H1 (cell line): Measurements from ENCODE around the gene SAE1. TPM values are rescaled to one million over a fixed set of nuclear protein-coding genes. Genes with fewer than 3 reads are reported as not detected.

ENCODE experiments used
- CTCF ChIA-PET: fragments of 300-600 bp; sonication (Branson Sonifier 250); formaldehyde crosslinking; loops from one replicate; lab custom pipeline; 2021; ENCODE audit not compliant: partially characterized antibody; lab: Charles Lee
- POLR2A ChIA-PET: fragments of 300-600 bp; sonication (Branson Sonifier 250); formaldehyde crosslinking; loops from one replicate; lab custom pipeline; 2021; ENCODE audit warnings: inconsistent platforms; ENCODE audit not compliant: partially characterized antibody; lab: Charles Lee
- DNase-seq, 2 experiments: peaks; one replicate each; pipeline versions ENCODE4 v3.0.0 to v3.0.0-alpha.2; 2010 to 2022; ENCODE audit warnings: low spot score in 2 of 2, low read depth in 1 of 2, mixed read lengths in 1 of 2
- FAIRE-seq: peaks from 2 replicates; lab custom pipeline; 2011; peaks lifted over from hg19 to GRCh38; lab: Jason Lieb, UNC
- H2AFZ ChIP-seq: 2 replicates; pipeline ENCODE4 v1.8.1; 2012; ENCODE audit warnings: low read length, inconsistent platforms
- H2AK5ac ChIP-seq: 2 replicates; pipeline ENCODE4 v1.6.1; 2013; ENCODE audit warnings: low read depth, low read length
- H2BK120ac ChIP-seq: replicated peaks from 2 replicates; pipeline ENCODE3; 2013; ENCODE audit warnings: low read depth, low read length, inconsistent platforms
- H2BK12ac ChIP-seq: 2 replicates; pipeline ENCODE4 v1.6.1; 2013; ENCODE audit warnings: low read depth, low read length
- H2BK15ac ChIP-seq: 2 replicates; pipeline ENCODE4 v1.6.1; 2013; ENCODE audit warnings: low read length
- H2BK20ac ChIP-seq: 2 replicates; pipeline ENCODE4 v1.6.1; 2013; ENCODE audit warnings: low read length
- H2BK5ac ChIP-seq: 2 replicates; pipeline ENCODE4 v1.6.1; 2013; ENCODE audit warnings: low read depth, low read length
- H3K14ac ChIP-seq: 2 replicates; pipeline ENCODE4 v1.6.1; 2013; ENCODE audit warnings: inconsistent platforms; ENCODE audit not compliant: insufficient read length
- H3K18ac ChIP-seq: 2 replicates; pipeline ENCODE4 v1.6.1; 2013; ENCODE audit warnings: low read length; ENCODE audit errors: extremely low read depth
- H3K23ac ChIP-seq: 2 replicates; pipeline ENCODE4 v1.6.1; 2013; ENCODE audit warnings: inconsistent platforms; ENCODE audit not compliant: insufficient read length
- H3K23me2 ChIP-seq: 2 replicates; pipeline ENCODE4 v1.6.1; 2013; ENCODE audit warnings: low read depth, low read length
- H3K27ac ChIP-seq: 2 replicates; pipeline ENCODE4 v1.6.1; 2011; ENCODE audit warnings: low read depth, low read length, inconsistent platforms
- H3K27me3 ChIP-seq, 4 experiments: replicated peaks in 1 of 4; 1 replicate in 1 of 4; 2 replicates in 3 of 4; pipeline versions ENCODE4 v1.6.1 to v1.8.1; 2011 to 2013; ENCODE audit warnings: low read length in 3 of 4, mild to moderate bottlenecking in 3 of 4, inconsistent platforms in 2 of 4, mixed read lengths in 2 of 4, moderate library complexity in 1 of 4; ENCODE audit not compliant: control insufficient read depth in 3 of 4, insufficient read depth in 3 of 4; ENCODE audit errors: extremely low read depth in 1 of 4
- H3K36me3 ChIP-seq, 4 experiments: 2 replicates each; pipeline versions ENCODE4 v1.6.1 to v1.8.1; 2011 to 2013; ENCODE audit warnings: mild to moderate bottlenecking in 4 of 4, low read length in 3 of 4, moderate library complexity in 2 of 4, control low read depth in 1 of 4, inconsistent platforms in 1 of 4; ENCODE audit not compliant: insufficient read depth in 4 of 4, control insufficient read depth in 2 of 4
- H3K4ac ChIP-seq: replicated peaks from 2 replicates; pipeline ENCODE3; 2013; ENCODE audit warnings: low read length, low read depth, mixed read lengths, inconsistent platforms; ENCODE audit not compliant: insufficient read length
- H3K4me1 ChIP-seq, 4 experiments: replicated peaks in 1 of 4; 1 replicate in 1 of 4; 2 replicates in 3 of 4; pipeline versions ENCODE4 v1.6.1 to v1.8.1; 2011 to 2013; ENCODE audit warnings: low read length in 3 of 4, inconsistent platforms in 2 of 4, mixed read lengths in 1 of 4; ENCODE audit not compliant: insufficient read depth in 4 of 4, control insufficient read depth in 3 of 4
- H3K4me2 ChIP-seq, 2 experiments: 2 replicates each; pipeline versions ENCODE4 v1.6.1 to v1.8.1; 2011 to 2013; ENCODE audit warnings: low read depth in 2 of 2, low read length in 2 of 2, control low read depth in 1 of 2, inconsistent platforms in 1 of 2, mild to moderate bottlenecking in 1 of 2; ENCODE audit not compliant: insufficient read depth in 1 of 2
- H3K4me3 ChIP-seq, 4 experiments: fragments of 200-600, 300-600 bp in 1 of 4; sonication (generic), shearing (Covaris generic), sonication (Bioruptor Twin) in 1 of 4; 2 replicates each; pipeline versions ENCODE4 v1.5.1 to v1.8.1; 2011 to 2016; ENCODE audit warnings: low read length in 4 of 4, low read depth in 3 of 4, control low read depth in 2 of 4, inconsistent platforms in 2 of 4, mild to moderate bottlenecking in 2 of 4, mixed read lengths in 1 of 4, moderate library complexity in 1 of 4; ENCODE audit not compliant: insufficient read depth in 2 of 4; ENCODE audit errors: extremely low read depth in 1 of 4
- H3K56ac ChIP-seq: replicated peaks from 2 replicates; pipeline ENCODE3; 2013; ENCODE audit warnings: low read depth, mild to moderate bottlenecking, mixed read lengths, low read length, inconsistent platforms; ENCODE audit not compliant: insufficient read length
- H3K79me1 ChIP-seq: 2 replicates; pipeline ENCODE4 v1.6.1; 2013; ENCODE audit warnings: low read depth, low read length, control low read depth
- H3K79me2 ChIP-seq, 2 experiments: 2 replicates each; pipeline versions ENCODE4 v1.6.1 to v1.8.1; 2012 to 2013; ENCODE audit warnings: low read length in 2 of 2, mild to moderate bottlenecking in 2 of 2, inconsistent platforms in 1 of 2; ENCODE audit not compliant: insufficient read depth in 2 of 2, control insufficient read depth in 1 of 2
- H3K9ac ChIP-seq, 4 experiments: replicated peaks in 1 of 4; 1 replicate in 1 of 4; 2 replicates in 3 of 4; pipeline versions ENCODE4 v1.6.1 to v1.8.1; 2011 to 2013; ENCODE audit warnings: low read depth in 3 of 4, low read length in 3 of 4, control low read depth in 2 of 4, mild to moderate bottlenecking in 2 of 4, moderate library complexity in 2 of 4, inconsistent platforms in 1 of 4; ENCODE audit errors: extremely low read depth in 1 of 4
- H3K9me3 ChIP-seq, 2 experiments: 2 replicates each; pipeline versions ENCODE4 v1.6.1 to v1.8.1; 2012 to 2013; ENCODE audit warnings: mild to moderate bottlenecking in 2 of 2, moderate library complexity in 2 of 2, control low read depth in 1 of 2, inconsistent platforms in 1 of 2, low read depth in 1 of 2, low read length in 1 of 2, mixed read lengths in 1 of 2; ENCODE audit not compliant: insufficient read depth in 2 of 2
- H4K20me1 ChIP-seq, 2 experiments: replicated peaks in 1 of 2; 2 replicates each; pipeline versions ENCODE3 to v1.8.1; 2011 to 2013; ENCODE audit warnings: inconsistent platforms in 2 of 2, low read length in 2 of 2, mild to moderate bottlenecking in 1 of 2; ENCODE audit not compliant: insufficient read depth in 2 of 2, control insufficient read depth in 1 of 2
- H4K5ac ChIP-seq: 2 replicates; pipeline ENCODE4 v1.6.1; 2013; ENCODE audit warnings: low read length, low read depth, mixed read lengths, inconsistent platforms; ENCODE audit not compliant: insufficient read length
- H4K8ac ChIP-seq: 2 replicates; pipeline ENCODE4 v1.8.0; 2013; ENCODE audit warnings: mild to moderate bottlenecking, moderate library complexity, low read length, inconsistent platforms; ENCODE audit not compliant: insufficient read depth; ENCODE audit errors: extremely low read depth
- H4K91ac ChIP-seq: replicated peaks from 2 replicates; pipeline ENCODE3; 2013; ENCODE audit warnings: low read length, mixed read lengths, inconsistent platforms; ENCODE audit not compliant: insufficient read length
- KDM4A ChIP-seq: IDR thresholded peaks from one replicate; pipeline ENCODE4 v1.7.1; 2012; ENCODE audit warnings: low read depth, mild to moderate bottlenecking, moderate library complexity, low read length, inconsistent platforms; ENCODE audit not compliant: severe bottlenecking
- SRF ChIP-seq: IDR thresholded peaks from 2 replicates; pipeline ENCODE4 v1.6.1; 2011; ENCODE audit warnings: mild to moderate bottlenecking, low read depth, low read length, moderate library complexity
- TAF7 ChIP-seq: optimal IDR thresholded peaks from 2 replicates; pipeline ENCODE3; 2011; ENCODE audit warnings: low read depth, mild to moderate bottlenecking, inconsistent platforms, low read length, moderate library complexity, borderline replicate concordance
- WGBS, 2 experiments: shearing (Covaris generic) in 1 of 2; methylation state at CpG; one replicate each; pipeline versions ENCODE4 v1.1.6 to v1.1.7; 2013 to 2015; ENCODE audit warnings: low lambda C conversion rate in 2 of 2, mixed read lengths in 2 of 2, inconsistent platforms in 1 of 2, low coverage in 1 of 2, missing lambda C conversion rate in 1 of 2; ENCODE audit not compliant: insufficient replicate concordance in 2 of 2, insufficient coverage in 1 of 2, insufficient read length in 1 of 2; ENCODE audit errors: extremely low coverage in 1 of 2, missing lambda C conversion rate in 1 of 2; 5-methylcytosine and 5-hydroxymethylcytosine counted together
- polyA plus RNA-seq, 7 experiments: library from polyadenylated mRNA; depleted of rRNA in 3 of 7; stranded (reverse) in 5 of 7; unstranded in 2 of 7; fragments of >200 nt in 5 of 7; fragments of 200-250 nt in 2 of 7; gene quantifications; 1 replicate in 5 of 7; 2 replicates in 1 of 7; 4 replicates in 1 of 7; pipeline versions ENCODE4 v1.2.1 to v1.2.3, GENCODE V29; 2011 to 2013; ENCODE audit warnings: missing spikeins in 2 of 7, mixed read lengths in 2 of 7
- total RNA-seq: library from RNA; stranded (reverse); fragmentation: NEBNext Ultra II Directional; extraction: Animal tissue kit (Norgen Biotek cat#: 25700); gene quantifications from 2 replicates; pipeline ENCODE4 v1.2.1, GENCODE V29; 2021

SAE1 gene
- total and polyA plus RNA-seq, 2 of the 8 experiments (the other 6 are each of a cell fraction or from before 2014, with no cell fraction given) = 213 to 268 TPM

- no peaks in the 10 kb centered on the region; the same call in 1 of the 2 replicates for H3K23me2 ChIP-seq
- POLR2A ChIA-PET = interaction anchor here (1.0 to 1.8 kb wide), 4 partner anchors 9 to 25 kb away, joined by 3 to 5 read pairs (median 3); no protein-coding TSS in a partner anchor
- no peaks in the 10 kb centered on the region for H3K9me3 ChIP-seq
- H3K27me3 ChIP-seq = no peaks in the 10 kb centered on the region
- H3K4me2 ChIP-seq = no peak overlapping the region
- no peak overlapping the region for H2BK12ac ChIP-seq
- no peak overlapping the region for H2BK5ac ChIP-seq
- no peak for DNase-seq
- no peak overlapping the region for H2BK15ac ChIP-seq
- H3K9ac ChIP-seq = no peak overlapping the region
- no peak for TF ChIP-seq KDM4A
- no peak for TF ChIP-seq TAF7
- TF ChIP-seq SRF = no peak
- TF ChIP-seq, all 59 proteins: peak for 0
- Histone ChIP-seq H3K56ac (no peak overlapping the region), H3K4ac (no peak overlapping the region), H2AFZ (no peak overlapping the region), H3K27ac (no peak overlapping the region), H4K8ac (no peak overlapping the region), H3K4me1 (peaks cover 8 to 15% (median 13%) of the 10 kb centered on the region in 4 experiments), H3K4me3 (no peak overlapping the region), H3K79me2 (peaks cover 0 to 40% of the 10 kb centered on the region in 2 experiments; a peak in 2 of 4 replicates), H4K20me1 (peaks cover 4 to 9% of the 10 kb centered on the region in 2 experiments), H2BK120ac (no peak overlapping the region), H4K91ac (no peak overlapping the region), H3K23ac (no peak overlapping the region), H3K36me3 (peaks cover 23 to 85% (median 53%) of the 10 kb centered on the region in 4 experiments), H3K14ac (no peak overlapping the region), H2BK20ac (no peak overlapping the region), H3K18ac (no peak overlapping the region), H2AK5ac (no peak overlapping the region), H4K5ac (no peak overlapping the region), H3K79me1 (no peaks in the 10 kb centered on the region; the same call in 1 of the 2 replicates)
- CTCF ChIA-PET = interaction anchor here (1.0 to 2.1 kb wide), 2 partner anchors 8 to 91 kb away, joined by 3 to 9 read pairs; no protein-coding TSS in a partner anchor
- WGBS, 2 experiments = 97% methylated on average over 2 of the region's 2 CpGs; no CpG with 5 or more reads in 1 of the 2 experiments
- no peak for FAIRE-seq
These were observed 22.6 kb downstream of the SAE1 start for GRCh38 chr19:47153266-47153665.
